COLO829 (cell line): ENCODE data around the gene PGA5.
A peak's percentile ranks its signal among the peaks of the same experiment; 100 is the strongest.

ENCODE experiments used
- DNase-seq: peaks from one replicate; pipeline ENCODE4 v3.0.0; 2012; ENCODE audit warnings: low spot score

PGA5 gene

DNA sequence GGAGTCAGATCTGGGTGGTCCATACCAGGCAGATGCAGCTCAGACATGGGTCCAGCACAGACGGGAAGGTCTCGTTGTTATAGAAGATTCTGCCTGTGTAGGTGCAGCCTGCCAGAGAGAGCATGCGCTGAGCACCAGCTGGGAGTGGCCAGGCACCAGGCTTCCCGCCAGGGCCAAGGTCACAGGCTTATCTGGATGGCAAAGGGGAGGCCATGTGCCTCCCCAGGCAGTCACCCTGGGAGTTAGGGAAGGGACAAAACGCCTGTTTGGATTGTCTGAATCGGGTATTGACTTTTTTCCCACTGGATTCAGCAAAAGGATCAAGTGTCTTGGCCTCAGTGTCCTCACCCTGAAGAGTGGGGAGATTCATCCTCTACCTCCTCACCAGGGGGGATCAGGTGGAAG, 26.5 kb downstream of the PGA5 start:
- no peak for DNase-seq

DNA sequence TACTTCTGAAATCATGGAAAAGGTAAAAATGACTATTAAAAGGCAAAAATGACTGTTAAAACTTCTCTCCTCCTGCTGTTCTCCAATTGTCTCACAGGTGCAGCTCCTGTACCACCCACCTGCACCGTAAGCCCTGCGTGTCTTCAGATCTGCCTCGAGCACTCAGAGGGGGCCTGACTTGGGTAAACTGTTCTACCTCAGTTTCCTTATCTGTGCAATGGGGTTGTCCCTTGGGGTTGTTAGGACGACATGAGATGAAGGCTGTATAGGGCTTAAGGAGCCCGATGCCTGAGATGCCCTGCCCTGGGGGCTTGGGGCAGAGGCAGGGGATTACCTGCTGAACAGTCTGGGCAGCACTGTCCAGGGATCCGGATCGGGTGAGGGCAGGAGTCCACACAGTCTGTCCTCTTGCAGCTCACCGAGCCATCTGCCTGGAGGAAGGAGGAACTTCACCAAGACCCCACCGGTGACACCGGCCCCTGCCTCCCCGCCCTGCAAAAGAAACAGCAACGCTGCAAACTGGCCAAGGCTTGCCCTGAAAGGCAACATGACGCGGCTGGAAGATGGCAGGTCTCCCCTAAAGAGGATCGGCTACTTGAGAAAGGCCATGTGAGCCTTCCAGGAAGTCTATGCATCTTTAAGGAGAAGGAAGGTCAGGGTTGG, 27.7 kb downstream of the PGA5 start:
- no peak for DNase-seq

DNA sequence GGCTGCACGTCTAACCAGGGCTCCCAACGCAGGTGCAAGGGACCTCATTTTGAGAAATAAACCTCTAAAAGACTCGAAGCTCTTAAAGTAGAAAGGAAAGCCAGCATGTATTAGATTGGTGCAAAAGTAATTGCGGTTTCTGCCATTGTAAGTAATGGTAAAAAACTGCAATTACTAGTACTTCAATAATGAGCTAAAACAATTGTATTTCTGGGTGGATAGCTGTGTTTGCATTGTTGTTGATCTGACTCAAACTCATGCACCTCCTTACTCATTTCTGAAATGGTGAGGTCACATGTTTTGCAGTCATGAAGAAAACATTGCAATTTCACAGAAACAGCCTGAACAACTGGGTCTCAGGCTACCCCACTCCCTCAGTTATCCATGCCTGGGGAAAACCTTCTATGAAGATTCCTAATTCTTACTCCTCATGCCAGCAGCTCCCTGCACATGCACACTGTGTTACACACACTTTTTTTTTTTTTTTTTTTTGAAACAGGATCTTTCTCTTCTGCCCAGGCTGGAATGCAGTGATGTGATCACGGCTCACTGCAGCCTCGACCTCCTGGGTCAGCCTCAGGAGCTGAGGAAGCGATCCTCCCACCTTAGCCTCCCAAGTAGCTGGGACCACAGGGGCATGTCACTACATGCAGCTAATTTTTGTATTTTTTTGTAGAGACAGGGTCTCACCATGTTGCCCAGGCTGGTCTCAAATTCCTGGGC, 29.5 kb downstream of the PGA5 start:
- no peak for DNase-seq

DNA sequence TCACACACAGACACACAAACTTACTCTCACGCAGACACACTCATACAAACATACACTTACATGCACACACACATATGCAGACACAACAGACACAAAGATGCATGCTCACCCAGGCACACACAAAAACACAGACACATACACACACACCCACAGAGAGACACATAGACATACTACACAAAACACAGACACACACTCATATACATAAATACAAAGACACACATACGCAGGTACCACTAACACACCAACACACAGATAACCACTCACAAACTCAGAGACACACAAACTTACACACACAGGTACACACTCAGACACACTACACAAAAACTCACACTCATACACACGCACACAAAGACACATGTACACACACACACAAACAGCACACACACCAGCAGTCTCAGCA, 31.8 kb downstream of the PGA5 start:
- DNase-seq: no peak

DNA sequence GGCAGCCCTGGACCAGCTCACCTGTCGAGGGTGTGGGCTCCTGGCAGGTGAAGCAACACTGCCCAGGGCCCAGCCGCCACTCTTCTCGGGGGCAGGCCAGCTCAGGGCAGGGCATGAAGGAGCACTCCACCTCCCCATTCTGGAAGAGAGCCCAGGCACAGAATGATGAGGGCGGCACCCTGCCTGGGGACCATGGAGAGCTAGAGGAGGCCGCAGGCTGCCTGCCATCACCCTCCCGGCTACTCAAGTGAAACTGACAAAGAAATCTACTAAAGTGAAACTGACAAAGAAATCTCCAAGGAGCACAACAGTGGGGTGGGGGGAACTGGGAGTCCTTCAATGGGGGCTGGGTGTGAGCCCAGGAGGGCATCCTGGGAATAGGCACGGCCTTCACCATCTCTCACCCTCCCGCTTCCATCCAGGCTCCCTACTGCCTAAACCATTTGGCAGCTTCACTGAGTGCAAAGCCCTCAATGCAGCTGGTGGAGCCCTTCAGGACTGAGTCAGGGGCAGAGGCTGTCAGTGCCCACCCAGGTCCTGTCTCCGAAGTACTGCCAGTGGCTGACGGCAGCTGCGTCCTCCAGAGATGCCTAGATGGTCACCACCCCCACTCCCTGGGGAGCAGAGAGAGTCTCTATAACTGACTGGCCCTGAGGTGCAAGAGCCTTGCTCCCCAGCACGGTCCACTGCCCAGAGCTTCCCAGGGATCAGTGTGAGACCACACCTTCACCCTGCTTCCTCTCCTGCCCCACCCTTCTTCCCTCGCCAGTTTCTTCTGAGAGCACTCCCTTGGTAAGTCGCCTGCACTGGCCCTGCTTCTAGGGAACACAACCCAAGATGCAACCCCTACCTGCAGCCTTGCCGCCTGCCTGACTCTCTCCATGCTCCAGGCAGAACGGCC, 32.5 kb downstream of the PGA5 start:
- no peak for DNase-seq

DNA sequence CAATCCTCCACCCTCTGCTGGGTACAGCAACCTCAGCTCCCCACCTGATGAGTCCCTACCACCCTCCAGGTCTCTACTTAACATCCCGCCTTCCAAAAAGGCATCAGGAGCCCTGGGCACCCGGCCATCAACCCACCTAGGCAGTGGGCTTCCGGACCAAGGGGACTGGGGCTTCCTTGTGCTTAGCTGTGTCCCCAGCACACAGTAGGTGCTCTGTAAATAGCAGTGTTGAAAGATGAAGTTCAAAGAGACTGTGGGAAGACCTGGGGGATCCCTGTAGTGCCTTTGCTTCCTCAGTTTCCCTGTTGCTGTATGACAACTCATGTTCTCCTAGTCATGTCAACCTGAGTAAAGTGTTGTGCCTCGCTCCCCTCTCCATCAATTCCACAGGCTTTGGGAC, 33.1 kb downstream of the PGA5 start:
- no peak for DNase-seq

DNA sequence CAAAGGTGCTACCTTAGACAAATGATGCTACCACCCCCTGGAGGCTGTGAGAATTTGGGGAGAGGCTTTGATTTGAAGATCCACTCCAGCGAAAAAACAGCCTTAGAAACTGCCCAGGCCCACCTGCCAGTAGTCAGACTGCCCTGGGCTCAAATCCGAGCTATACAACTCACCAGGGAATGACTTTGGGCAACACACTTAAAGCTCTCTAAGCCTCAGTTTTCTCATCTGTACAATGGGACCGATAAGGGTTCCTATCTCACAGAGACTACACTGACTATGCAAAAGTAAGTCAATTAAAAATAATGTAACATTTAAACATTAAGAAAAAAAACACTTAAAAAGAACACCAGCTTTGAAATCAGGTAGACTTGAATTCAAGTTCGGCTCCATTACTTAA, 34.2 kb downstream of the PGA5 start:
- no peak for DNase-seq

DNA sequence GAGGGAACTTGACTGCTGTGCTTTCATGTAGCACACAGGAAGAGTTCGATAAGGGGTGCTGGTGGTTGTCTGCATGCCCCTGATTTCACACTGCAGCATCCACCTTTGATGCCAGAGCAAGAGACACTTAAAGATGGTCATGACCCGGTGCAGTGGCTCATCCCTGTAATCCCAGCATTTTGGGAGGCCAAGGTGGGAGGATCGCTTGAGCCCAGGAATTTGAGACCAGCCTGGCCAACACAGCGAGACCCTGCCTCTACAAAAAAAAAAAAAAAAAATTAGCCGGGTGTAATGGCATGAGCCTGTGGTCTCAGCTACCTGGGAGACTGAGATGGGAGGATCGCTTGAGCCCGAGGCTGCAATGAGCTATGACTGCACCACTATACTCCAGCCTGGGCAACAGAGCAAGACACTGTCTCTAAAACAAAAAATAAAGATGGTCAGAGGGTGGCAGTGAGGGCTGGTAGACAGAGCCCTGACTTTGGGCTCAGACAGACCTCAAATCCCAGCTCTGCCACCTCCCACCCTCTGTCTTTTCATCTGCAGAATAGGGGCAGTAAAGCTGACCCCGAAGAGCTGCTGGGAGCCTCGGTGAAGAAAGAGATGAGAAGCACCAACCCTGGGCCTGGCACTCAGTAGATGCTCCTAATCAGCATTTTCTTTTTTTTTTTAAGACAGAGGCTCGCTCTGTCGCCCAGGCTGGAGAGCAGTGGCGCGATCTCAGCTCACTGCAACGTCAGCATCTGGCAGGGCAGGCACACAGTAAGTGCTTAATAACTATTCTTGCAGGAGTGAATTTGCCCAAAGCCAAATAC, 36.4 kb downstream of the PGA5 start:
- DNase-seq: no peak

DNA sequence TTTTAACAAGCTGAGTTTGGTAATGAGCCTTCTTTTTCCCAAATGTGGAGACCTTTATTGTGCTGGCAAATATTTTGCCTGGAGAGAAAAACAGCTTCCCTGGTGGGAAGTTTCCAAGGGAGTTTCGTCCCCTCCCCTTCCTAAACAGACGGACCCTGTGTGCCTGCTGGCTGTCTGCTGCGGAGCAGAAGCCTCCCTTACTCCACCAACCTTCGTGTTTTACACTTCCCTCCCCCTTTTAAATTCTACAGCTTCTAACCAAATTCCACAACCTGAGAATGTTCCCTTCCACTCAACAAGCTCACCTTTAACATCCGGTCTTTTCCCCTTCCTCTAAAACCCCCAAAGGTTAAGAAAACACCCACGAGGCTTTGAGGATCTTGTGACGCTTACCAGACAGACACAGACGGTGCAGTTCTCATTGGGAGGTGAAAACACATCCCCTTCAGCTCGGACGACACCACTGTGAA, 37.1 kb downstream of the PGA5 start:
- no peak for DNase-seq

DNA sequence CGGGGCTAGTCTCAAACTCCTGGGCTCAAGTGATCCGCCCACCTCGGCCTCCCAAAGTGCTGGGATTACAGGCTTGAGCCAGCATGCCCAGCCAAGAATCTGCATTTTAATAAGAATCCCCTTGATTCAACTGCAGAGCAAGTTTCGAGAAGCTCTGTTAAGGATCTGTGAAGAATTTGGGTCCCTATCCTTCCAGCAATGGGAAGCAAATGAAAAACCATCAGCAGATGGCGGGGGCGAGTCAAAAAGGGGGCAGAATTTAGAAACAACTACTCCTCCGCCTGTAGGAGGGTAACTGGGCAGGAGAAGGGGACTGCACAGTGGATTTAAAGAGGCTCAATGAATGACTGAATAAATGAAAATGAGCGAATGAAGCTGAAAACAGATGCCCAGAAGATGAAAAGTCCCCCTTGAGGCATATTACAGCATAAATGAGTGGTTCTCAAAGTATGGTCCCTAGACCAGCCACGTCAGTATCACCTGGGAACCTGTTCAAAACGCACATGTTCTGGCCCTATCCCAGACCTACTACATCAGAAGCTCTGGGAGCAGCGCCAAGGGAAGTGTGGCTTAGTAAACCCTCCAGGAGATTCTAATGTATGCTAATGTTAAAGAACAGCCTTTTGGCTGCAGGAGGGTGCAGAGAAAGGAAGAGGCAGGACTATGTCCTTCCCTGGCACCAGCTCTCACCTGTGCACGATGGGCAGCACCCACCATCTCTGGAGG, 39.1 kb downstream of the PGA5 start:
- DNase-seq: no peak

DNA sequence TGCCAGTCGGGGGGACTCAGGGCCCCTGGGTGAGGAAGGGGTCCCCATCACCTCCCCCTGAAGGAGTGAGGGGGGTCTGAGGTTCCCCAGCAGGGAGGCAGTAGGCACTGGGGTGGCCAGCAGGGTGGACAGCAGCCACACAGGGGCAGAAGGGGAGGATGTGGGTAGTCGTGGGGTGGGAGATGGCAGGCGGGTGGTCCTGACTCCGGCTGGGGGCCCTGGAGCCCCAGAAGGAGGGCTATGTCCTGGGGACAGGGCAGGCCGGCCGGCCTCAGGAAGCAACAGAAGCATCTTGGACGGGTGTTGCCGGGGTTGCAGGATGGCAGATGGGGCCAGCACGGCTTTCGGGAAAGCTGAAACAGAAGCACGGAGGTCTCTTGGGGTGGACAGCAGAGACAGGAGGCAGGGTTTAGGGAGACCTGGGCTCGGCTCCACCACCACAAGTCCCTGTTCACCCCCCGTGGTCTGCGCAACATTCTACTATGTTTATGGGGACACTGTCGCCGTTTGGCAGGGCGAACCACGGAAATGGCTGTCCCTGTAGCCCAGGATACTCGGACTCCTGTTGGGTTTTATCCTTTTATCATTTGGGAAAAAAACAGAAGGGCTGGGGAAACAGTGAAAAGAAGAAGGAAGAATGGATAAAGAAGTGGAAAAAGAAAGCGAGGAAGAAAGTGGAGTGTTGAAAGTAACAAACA, 40.1 kb downstream of the PGA5 start:
- no peak for DNase-seq

DNA sequence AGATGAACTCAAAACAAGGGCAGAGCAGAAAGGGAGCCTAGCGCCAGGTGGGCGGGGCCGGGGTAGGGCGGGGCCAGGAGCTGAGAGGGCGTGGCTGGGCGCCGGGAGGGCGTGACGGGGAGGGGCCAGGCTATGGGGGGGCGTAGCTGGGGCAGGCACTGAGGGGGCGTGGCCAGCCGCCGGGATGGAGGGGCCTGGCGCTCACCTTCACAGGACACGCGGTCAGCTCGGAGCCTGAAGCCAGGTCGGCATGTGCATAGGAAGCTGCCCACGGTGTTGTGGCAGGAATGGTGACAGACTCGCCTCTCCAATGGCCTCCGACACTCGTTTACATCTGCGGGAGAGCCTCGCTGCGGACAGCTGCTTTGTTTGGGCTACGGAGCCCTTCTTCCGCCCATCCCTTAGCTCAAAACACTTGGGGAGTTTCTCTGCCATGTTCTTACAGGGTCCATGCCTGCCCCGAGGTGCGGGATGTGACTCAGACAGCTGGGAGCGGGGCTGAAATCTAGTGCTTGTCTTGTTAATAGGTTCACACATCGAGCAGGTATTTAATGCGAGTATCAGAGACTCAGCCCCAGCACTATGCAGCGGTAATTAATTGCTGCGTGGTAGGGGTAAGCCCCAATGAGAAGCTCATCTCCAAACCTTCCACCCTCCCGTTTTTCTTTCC, 40.7 kb downstream of the PGA5 start:
- peak; percentile 59 for DNase-seq

DNA sequence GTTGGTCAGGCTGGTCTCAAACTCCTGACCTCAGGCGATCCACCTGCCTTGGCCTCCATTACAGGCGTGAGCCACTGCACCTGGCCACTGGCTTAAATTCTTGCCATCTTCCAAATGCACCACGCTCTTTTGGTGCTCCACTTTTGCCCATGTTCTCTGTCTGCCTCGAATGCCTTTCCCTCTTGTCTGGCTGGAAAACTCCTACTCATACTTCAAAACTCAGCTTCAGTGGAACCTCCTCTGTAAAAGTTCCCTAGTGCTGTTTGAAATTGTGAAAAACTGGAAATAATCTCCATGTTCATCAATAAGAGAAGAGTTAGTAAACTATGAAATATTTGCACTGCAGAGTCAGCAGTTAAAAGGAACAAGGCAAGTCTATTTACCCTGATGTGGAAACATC, 42.6 kb downstream of the PGA5 start:
- no peak for DNase-seq

DNA sequence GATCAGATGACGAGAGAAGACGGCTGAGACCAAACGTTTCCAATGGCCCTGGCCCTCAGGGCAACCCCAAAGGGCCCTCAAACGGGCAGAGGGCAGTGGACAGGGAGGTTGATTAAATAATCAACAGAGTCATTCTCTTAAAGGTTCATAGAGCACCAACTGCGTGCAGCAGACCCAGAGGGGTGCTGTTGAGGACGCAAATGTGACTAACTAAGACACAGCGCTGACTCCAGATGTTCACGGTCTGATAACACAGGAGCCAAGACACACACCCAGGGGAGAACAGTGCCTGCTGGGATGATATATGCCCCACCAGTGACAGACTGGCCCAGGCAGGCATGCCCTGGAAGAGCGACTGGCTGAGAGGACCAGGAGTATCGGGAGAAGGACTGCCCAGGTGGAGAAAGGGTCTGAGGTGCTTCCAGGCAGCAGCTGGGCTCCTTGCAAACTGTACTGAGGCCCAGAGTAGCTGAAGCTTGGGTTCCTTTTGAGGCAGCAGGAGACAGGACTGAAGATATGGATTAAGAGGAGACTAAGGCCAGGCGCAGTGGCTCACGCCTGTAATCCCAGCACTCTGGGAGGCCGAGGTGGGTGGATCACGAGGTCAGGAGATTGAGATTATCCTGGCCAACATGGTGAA, 46.5 kb downstream of the PGA5 start:
- DNase-seq: no peak

DNA sequence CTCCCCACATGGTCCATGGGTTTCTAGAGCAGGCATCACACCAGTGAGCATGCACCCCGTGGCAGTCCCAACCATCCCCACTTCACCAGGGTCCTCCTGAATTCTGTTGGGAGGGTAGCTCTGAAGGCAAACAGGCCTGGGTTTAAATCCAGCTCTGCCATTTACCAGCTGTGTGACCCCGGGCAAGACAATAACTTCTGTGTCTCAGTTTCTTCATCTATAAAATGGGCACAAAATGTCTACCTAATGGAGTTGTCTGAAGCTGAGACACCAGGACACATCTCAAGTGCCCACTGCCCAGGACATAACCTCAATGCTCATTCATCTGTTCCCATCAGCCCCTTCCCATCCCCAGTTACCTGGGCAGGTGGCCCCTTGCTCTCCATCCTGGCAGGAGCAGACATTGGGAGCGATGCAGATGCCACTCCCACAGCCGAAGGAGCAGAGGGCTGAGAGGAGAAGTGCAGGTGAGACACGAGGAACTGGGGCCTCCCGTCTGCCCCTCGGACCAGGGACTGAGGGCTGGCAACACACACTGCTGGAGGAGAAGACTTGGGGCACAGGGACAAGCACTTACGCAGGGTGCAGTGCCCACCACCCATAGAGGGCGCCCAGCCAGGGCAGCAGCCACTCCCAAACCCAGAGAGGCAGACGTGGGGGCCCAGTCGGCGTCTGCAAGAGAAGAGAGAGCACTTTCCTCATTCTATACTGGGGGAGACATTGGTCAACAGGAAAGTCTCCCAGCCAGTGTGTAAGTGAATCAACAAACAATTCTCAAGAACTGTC, 50.1 kb downstream of the PGA5 start:
- no peak for DNase-seq

DNA sequence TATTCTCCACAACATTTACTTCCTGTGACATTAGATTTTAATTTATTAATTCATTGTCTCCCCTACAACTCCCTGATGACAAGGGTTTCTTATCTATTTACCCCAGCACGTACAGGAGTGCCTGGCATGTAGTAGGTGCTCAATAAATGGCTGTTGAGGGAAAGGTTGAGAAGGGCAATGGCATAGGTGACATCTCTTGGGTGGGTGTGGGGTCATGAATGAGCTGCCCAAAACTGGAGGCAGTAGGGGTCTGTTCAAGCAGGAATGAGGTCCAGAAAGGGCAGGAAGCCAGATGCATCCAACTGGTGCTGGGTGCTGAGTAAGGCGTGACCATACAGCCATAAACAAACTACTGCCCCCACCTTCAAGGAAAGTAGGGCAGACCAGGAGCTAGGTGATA, 51.4 kb downstream of the PGA5 start:
- no peak for DNase-seq

DNA sequence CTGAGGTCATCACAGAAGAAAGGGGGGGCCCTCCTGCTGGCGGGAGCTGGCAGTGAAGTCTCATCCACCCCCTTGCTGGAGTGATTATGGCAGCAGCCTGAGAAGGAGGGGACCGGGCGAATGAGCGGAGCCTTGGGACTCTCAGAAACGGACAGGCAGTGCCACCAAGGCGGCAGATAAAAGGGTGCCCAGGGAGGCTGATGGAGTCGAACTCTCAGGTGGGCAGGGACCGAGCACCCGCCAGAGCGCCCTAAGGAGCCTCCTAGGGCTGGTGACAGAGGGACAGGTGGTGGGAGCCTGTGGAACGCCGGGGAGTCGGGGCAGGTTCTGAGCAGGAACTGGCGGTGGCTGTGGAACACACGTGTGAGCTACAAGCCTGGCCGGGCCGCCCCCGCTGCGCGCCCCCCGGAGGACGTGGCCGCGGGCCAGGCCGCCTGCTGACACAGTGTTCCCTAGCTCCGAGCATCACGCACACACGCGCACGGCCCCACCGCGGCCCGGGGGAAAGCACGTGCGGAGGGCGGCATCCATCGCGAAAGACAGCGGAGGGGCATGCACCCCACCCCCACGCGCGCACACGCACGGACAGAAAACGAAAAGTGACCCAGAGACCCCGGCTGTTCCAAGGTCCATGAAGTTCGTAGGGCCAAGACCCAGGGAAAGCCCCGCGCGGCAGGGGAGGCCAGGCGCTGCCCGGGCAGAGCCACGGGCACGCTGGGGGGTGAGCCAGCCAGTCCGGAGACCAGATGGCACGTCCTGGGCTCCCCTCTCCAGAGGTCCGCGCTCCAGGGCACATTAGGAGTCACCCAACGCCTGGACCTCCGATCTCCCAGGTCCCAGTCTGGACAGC, 53.1 kb downstream of the PGA5 start:
- no peak for DNase-seq
